ENCODE data around the gene PRRT1B.

PRRT1B gene

DNA sequence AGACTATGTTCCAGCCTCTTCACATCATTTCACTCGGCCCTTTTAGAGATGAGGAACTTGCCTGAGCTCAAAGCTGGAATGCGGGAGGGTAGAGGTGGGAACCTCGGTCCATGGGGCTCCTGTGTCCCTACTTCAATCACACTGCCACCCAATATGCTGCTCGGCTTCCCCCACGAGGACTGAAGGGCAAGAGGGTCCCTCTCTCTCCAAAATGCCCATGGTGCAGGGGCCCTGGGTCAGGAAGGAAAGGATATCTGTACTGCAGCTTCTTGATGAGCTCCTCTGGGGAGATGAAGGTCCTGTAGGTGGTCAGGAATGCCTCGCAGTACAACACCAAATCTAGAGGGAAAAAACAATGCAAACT, 46.5 kb downstream of the PRRT1B start:
- Histone ChIP-seq H3K79me1 (ENCODE audit: low read length) (no peaks in the 10 kb centered on the region), H3K4me2 (ENCODE audit: low read length) (no peak overlapping the region), H3K27me3 (ENCODE audit: insufficient read depth, low read length, poor library complexity) (no peaks in the 10 kb centered on the region), H3K36me3 (ENCODE audit: control insufficient read depth, insufficient read depth, low read length) (no peaks in the 10 kb centered on the region), H4K5ac (ENCODE audit: low read length) (no peak overlapping the region), H2AK5ac (ENCODE audit: low read length) (no peak overlapping the region), H3K9ac (ENCODE audit: low read length) (no peak overlapping the region), H3K4me3 (ENCODE audit: low read length) (no peak overlapping the region), H2BK5ac (ENCODE audit: low read length) (no peak overlapping the region), H4K8ac (ENCODE audit: low read depth, low read length) (no peak overlapping the region), H3K79me2 (ENCODE audit: control insufficient read depth, insufficient read depth, low read length) (no peaks in the 10 kb centered on the region), H2BK15ac (replicated peaks; ENCODE audit: low read depth) (no peak overlapping the region), H3K56ac (ENCODE audit: low read length) (no peak overlapping the region), H3K27ac (ENCODE audit: low read depth, low read length) (no peak overlapping the region), H3K4ac (ENCODE audit: low read depth, low read length) (no peak overlapping the region), H3K4me1 (ENCODE audit: control insufficient read depth, low read depth, low read length) (no peaks in the 10 kb centered on the region), H3K18ac (ENCODE audit: low read length) (no peak overlapping the region), H3K23ac (ENCODE audit: low read length) (no peak overlapping the region), H2BK120ac (ENCODE audit: low read depth, low read length) (no peak overlapping the region)
- DNase-seq: no peak
- no CpG with 5 or more reads among the region's 6 CpGs for WGBS (ENCODE audit: extremely low coverage, insufficient coverage, low lambda C conversion rate)

DNA sequence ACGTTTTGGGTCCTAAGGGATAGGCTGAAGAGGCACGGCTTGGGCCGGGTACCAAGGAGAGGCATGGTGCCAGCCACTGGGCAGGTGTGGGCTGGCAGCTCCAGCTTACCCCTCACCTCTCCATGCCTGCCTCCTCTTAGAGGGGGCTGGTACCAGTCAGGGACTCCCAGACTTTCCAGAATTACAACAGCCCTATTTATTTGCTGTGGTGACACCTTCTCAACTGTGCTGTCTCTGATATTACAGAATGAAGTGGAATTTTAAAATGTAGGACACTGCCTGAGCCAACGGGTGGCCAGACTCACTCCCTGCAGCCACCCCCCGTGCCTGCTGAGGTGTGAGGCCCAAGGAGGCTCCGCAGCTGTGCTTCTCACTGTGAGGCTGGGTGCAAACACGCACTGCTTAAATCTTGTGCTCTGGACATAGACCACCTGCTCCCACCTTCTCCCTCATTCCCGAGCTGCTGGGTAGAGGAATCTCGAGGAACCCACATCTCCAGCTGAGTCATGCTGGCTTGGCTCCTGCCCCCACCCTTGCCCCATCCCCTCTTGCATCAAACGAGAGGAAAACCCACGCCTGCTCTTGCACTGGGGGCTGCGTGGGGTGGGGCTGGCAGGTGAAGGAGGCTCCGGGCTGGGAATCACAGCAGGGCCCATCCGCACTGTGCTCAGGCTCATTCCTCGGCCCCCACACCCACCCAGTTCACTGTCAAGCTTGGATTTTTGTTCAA, 47.9 kb downstream of the PRRT1B start:
- Histone ChIP-seq H3K56ac (ENCODE audit: low read length) (no peak overlapping the region), H2AK5ac (ENCODE audit: low read length) (no peak overlapping the region), H3K18ac (ENCODE audit: low read length) (no peak overlapping the region), H3K23ac (ENCODE audit: low read length) (no peak overlapping the region), H3K27ac (ENCODE audit: low read depth, low read length) (no peak overlapping the region), H3K4me2 (ENCODE audit: low read length) (no peak overlapping the region), H3K4me3 (ENCODE audit: low read length) (no peak overlapping the region), H2BK15ac (replicated peaks; ENCODE audit: low read depth) (no peak overlapping the region), H3K79me2 (ENCODE audit: control insufficient read depth, insufficient read depth, low read length) (no peaks in the 10 kb centered on the region), H4K5ac (ENCODE audit: low read length) (no peak overlapping the region), H3K4ac (ENCODE audit: low read depth, low read length) (no peak overlapping the region), H3K79me1 (ENCODE audit: low read length) (no peaks in the 10 kb centered on the region), H4K8ac (ENCODE audit: low read depth, low read length) (no peak overlapping the region), H2BK5ac (ENCODE audit: low read length) (no peak overlapping the region), H3K36me3 (ENCODE audit: control insufficient read depth, insufficient read depth, low read length) (no peaks in the 10 kb centered on the region), H3K4me1 (ENCODE audit: control insufficient read depth, low read depth, low read length) (no peaks in the 10 kb centered on the region), H3K9ac (ENCODE audit: low read length) (no peak overlapping the region), H2BK120ac (ENCODE audit: low read depth, low read length) (no peak overlapping the region), H3K27me3 (ENCODE audit: insufficient read depth, low read length, poor library complexity) (no peaks in the 10 kb centered on the region)
- no CpG with 5 or more reads among the region's 15 CpGs for WGBS (ENCODE audit: extremely low coverage, insufficient coverage, low lambda C conversion rate)
- no peak for DNase-seq

GRCh38 chr9:131593936-131594665, 48.8 kb downstream of the PRRT1B start:
- H3K4me1 ChIP-seq (ENCODE audit: control insufficient read depth, low read depth, low read length): no peaks in the 10 kb centered on the region
- H3K23ac ChIP-seq (ENCODE audit: low read length): no peak overlapping the region
- no peak overlapping the region for H3K9ac ChIP-seq (ENCODE audit: low read length)
- no peak overlapping the region for H2BK15ac ChIP-seq (replicated peaks; ENCODE audit: low read depth)
- no peaks in the 10 kb centered on the region for H3K79me2 ChIP-seq (ENCODE audit: control insufficient read depth, insufficient read depth, low read length)
- H2BK120ac ChIP-seq (ENCODE audit: low read depth, low read length): no peak overlapping the region
- H3K36me3 ChIP-seq (ENCODE audit: control insufficient read depth, insufficient read depth, low read length): peaks cover 1% of the 10 kb centered on the region
- H3K4me2 ChIP-seq (ENCODE audit: low read length): no peak overlapping the region
- no peak overlapping the region for H2BK5ac ChIP-seq (ENCODE audit: low read length)
- no CpG with 5 or more reads among the region's 21 CpGs for WGBS (ENCODE audit: extremely low coverage, insufficient coverage, low lambda C conversion rate)
- no peak overlapping the region for H3K27ac ChIP-seq (ENCODE audit: low read depth, low read length)
- H4K5ac ChIP-seq (ENCODE audit: low read length): no peak overlapping the region
- H3K56ac ChIP-seq (ENCODE audit: low read length): no peak overlapping the region
- no peak overlapping the region for H2AK5ac ChIP-seq (ENCODE audit: low read length)
- H3K4me3 ChIP-seq (ENCODE audit: low read length): no peak overlapping the region
- H3K79me1 ChIP-seq (ENCODE audit: low read length): no peaks in the 10 kb centered on the region
- no peak overlapping the region for H4K8ac ChIP-seq (ENCODE audit: low read depth, low read length)
- DNase-seq: no peak
- H3K27me3 ChIP-seq (ENCODE audit: insufficient read depth, low read length, poor library complexity): no peaks in the 10 kb centered on the region
- H3K18ac ChIP-seq (ENCODE audit: low read length): no peak overlapping the region
- no peak overlapping the region for H3K4ac ChIP-seq (ENCODE audit: low read depth, low read length)

DNA sequence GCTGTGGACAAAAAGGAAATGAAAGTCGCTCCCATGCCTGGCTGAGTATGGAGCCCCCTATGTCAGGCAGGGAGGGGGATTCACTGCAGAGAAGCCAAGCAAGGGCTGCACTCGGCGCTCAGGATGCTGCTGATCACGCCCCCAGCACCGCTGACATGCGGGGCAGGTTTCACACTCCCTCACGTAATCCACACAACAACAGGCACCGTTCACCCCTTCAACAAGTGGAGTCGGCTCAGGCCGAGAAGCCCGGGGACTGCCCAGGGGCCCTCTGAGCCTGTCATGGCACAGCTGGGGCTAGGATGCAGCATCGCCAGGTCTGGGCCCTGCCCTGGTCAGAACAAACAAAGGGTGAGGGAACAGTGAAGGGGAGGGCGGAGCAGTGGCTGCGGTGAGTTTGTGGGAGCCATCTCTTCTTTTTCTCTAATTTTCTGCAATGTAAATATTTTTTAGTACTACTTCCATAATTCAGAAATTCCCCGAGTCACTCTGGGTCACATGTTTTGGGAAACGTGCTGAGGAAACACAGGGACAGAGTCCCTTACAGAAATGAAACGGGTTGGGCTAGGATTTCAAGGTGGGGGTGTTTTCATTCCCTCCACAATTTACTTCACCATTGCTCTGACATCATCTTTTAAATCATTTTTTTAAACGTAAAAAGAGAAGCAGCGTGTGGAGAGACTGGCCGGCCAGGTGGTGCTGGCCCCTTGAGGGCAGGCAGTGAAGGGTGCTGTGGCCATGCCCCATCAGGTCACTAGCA, 49.8 kb downstream of the PRRT1B start:
- WGBS (ENCODE audit: extremely low coverage, insufficient coverage, low lambda C conversion rate): no CpG with 5 or more reads among the region's 20 CpGs
- no peak overlapping the region for H2BK5ac ChIP-seq (ENCODE audit: low read length)
- no peak overlapping the region for H4K5ac ChIP-seq (ENCODE audit: low read length)
- H2BK120ac ChIP-seq (ENCODE audit: low read depth, low read length): no peak overlapping the region
- no peak overlapping the region for H3K4me3 ChIP-seq (ENCODE audit: low read length)
- H3K4me1 ChIP-seq (ENCODE audit: control insufficient read depth, low read depth, low read length): no peaks in the 10 kb centered on the region
- H3K79me1 ChIP-seq (ENCODE audit: low read length): no peaks in the 10 kb centered on the region
- H3K79me2 ChIP-seq (ENCODE audit: control insufficient read depth, insufficient read depth, low read length): no peaks in the 10 kb centered on the region
- H2AK5ac ChIP-seq (ENCODE audit: low read length): no peak overlapping the region
- peaks cover 1% of the 10 kb centered on the region for H3K36me3 ChIP-seq (ENCODE audit: control insufficient read depth, insufficient read depth, low read length)
- no peak overlapping the region for H3K9ac ChIP-seq (ENCODE audit: low read length)
- no peak overlapping the region for H3K23ac ChIP-seq (ENCODE audit: low read length)
- no peak for DNase-seq
- no peaks in the 10 kb centered on the region for H3K27me3 ChIP-seq (ENCODE audit: insufficient read depth, low read length, poor library complexity)
- no peak overlapping the region for H3K4ac ChIP-seq (ENCODE audit: low read depth, low read length)
- no peak overlapping the region for H3K56ac ChIP-seq (ENCODE audit: low read length)
- H3K27ac ChIP-seq (ENCODE audit: low read depth, low read length): no peak overlapping the region
- H4K8ac ChIP-seq (ENCODE audit: low read depth, low read length): no peak overlapping the region
- no peak overlapping the region for H3K18ac ChIP-seq (ENCODE audit: low read length)
- H2BK15ac ChIP-seq (replicated peaks; ENCODE audit: low read depth): no peak overlapping the region
- H3K4me2 ChIP-seq (ENCODE audit: low read length): no peak overlapping the region

- Histone ChIP-seq H3K18ac (ENCODE audit: low read length) (no peak overlapping the region), H3K4me2 (ENCODE audit: low read length) (no peak overlapping the region), H3K23ac (ENCODE audit: low read length) (no peak overlapping the region), H3K27ac (ENCODE audit: low read depth, low read length) (no peak overlapping the region), H3K56ac (ENCODE audit: low read length) (no peak overlapping the region), H3K79me1 (ENCODE audit: low read length) (no peaks in the 10 kb centered on the region), H2BK15ac (replicated peaks; ENCODE audit: low read depth) (no peak overlapping the region), H3K79me2 (ENCODE audit: control insufficient read depth, insufficient read depth, low read length) (no peaks in the 10 kb centered on the region), H3K4me1 (ENCODE audit: control insufficient read depth, low read depth, low read length) (no peaks in the 10 kb centered on the region), H3K36me3 (ENCODE audit: control insufficient read depth, insufficient read depth, low read length) (peaks cover 5% of the 10 kb centered on the region), H3K9ac (ENCODE audit: low read length) (no peak overlapping the region), H3K4me3 (ENCODE audit: low read length) (no peak overlapping the region), H2BK5ac (ENCODE audit: low read length) (no peak overlapping the region), H3K4ac (ENCODE audit: low read depth, low read length) (no peak overlapping the region), H3K27me3 (ENCODE audit: insufficient read depth, low read length, poor library complexity) (no peaks in the 10 kb centered on the region), H2BK120ac (ENCODE audit: low read depth, low read length) (no peak overlapping the region), H2AK5ac (ENCODE audit: low read length) (no peak overlapping the region), H4K5ac (ENCODE audit: low read length) (no peak overlapping the region), H4K8ac (ENCODE audit: low read depth, low read length) (no peak overlapping the region)
- no peak for DNase-seq
- WGBS (ENCODE audit: extremely low coverage, insufficient coverage, low lambda C conversion rate): no CpG with 5 or more reads among the region's 20 CpGs
Measured at GRCh38 chr9:131595696-131596429, 50.5 kb downstream of the PRRT1B start.
